ENCODE measurements around the gene DPYSL3.

DPYSL3 gene

DNA sequence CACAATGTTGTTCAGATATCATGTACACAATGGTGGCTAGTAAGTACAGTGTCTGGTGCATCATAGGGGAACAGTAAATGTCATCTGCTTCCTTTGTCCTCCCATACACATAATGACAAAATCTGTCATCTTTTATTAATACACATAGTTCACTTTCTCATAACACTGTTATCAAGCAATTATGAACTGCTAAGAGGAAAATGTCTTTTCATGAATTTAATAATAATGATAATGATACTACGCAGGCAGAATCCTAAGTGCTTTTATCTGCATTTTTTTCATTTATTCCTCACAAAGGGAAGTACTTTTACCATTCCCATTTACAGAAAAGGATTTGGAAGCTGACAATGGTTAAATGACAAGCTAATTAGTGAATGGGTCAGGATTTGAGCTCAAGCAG is 35.7 kb downstream of the DPYSL3 start:
- no peak for DNase-seq (ENCODE audit: low read depth in 1 of 2, low spot score in 1 of 2)

DNA sequence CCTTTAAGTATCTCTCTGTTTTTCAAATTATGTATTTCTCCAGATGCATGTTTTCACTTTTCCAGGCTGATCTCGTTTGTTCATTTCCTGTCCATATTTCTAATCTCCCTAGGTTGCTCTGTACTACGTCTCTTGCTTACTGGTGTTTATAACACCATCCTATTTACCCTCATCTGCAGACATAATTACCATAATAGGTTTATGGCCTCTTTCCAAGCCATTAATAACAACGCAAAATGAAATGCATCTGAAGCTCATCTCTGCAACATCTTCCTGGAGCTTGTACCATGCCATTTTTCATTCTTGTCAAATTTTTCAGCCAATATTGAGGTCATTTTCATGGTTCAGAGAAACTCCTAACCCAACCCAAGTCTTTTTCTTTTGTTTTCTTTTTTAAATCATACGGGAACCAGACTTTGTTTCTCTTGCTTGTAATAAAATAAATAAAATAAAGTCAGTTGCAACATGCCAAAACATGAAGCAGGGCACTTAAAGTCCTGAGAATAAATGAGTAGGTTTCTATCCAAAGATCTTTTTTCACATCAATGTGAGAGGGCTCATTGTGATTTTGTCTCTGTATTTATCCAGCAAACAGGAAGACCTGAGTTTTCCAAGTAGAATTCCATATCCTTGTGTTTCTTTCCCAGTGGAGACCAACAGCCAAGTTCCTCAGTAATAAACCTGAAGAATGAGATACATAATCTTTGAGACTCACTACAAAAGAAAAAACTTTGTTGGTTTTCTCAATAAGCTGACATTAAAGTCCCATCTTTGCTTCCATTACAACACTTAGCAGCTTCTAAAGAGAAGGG is 37.0 kb downstream of the DPYSL3 start:
- DNase-seq (ENCODE audit: low read depth in 1 of 2, low spot score in 1 of 2) = no peak

DNA sequence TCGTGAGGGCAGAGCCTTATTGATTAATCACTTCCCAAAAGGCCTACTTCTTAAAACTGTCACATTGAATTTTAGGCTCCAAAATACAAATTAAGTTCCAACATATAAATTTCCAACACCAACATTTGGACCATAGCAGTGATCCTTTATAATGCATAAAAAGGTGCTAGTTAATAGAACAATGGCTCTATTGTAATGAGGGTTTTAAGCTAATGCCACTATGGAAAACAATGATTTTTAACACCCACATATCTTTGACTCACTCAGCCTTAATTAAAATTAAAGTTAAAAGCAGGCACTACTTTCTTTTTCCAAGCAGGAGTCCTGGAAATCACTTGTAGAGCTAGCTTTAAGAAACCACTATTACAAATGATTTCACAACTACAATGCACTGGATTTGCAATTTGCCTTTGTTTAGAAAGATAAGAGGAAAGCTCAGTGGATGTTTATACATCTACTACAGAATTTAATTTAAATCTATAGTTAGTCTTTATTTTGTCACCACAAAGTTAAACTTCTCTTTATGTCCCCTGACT is 41.8 kb downstream of the DPYSL3 start:
- no peak for DNase-seq (ENCODE audit: low read depth in 1 of 2, low spot score in 1 of 2)

DNA sequence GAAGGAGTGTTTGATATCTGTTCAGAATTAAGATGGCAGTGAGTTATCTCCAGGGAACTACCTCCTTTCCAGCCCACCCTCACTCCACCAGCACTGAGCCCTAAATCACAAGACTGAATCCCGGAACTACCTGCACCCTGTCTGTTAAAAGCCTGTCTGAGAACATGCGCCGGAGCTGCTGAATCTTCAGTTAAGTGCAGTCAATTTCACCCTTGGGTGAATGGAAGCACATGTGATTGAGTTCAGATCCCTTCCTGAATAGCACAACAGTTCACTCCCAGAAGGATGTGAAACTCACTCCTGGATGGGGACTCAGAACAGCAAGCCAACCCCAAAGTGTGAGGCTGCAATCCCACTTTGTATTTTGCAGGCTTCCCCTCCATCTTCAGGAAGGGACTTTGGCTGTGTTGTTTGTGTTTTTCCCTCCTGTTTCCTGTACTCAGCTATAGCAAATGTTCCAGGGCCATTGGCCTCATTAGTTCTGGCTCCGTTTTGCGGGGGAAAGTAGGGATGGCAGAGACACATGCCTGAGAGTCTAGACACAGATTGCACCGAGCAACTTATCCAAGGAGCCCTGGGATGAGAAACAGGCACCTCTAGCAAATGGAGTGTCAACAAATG is 43.4 kb downstream of the DPYSL3 start:
- no peak for DNase-seq (ENCODE audit: low read depth in 1 of 2, low spot score in 1 of 2)

DNA sequence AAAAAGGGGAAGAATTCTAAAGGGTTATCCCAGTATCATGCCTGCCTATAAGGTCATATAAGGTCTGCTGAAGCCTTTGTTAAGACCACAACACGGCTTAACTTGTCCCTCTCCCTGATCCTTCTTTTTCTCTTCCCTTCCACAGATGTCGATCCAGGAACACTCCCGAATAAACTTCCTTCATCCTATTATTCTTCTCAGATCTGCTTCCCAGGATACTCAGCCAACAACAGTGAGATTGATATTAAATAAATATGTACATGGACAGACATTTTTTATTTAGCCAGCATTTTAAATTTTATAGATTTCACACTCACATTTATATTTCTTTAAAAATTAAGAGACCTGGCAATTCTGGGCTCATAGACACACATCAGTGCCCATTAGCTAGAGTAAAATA is 44.1 kb downstream of the DPYSL3 start:
- DNase-seq (ENCODE audit: low read depth in 1 of 2, low spot score in 1 of 2) = no peak

DNA sequence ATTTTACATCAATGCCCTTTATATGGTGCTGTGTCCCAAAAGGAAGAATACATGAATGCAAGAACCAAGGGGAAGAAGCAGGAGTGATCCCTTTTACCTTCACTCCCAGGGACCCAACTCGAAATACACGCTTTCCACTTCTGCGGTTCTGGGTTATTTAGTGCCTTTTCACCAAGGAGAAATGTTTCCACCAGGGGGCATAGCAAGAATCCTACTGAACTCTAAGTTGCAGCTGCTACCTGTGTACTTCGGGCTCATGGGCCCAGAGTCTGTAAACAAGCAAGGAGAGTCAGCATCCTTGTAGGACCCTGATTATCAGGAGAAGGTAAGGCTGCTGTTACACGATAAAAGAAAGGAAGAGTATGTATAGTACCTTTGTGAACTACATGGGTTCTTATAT is 45.7 kb downstream of the DPYSL3 start:
- DNase-seq (ENCODE audit: low read depth in 1 of 2, low spot score in 1 of 2) = no peak

DNA sequence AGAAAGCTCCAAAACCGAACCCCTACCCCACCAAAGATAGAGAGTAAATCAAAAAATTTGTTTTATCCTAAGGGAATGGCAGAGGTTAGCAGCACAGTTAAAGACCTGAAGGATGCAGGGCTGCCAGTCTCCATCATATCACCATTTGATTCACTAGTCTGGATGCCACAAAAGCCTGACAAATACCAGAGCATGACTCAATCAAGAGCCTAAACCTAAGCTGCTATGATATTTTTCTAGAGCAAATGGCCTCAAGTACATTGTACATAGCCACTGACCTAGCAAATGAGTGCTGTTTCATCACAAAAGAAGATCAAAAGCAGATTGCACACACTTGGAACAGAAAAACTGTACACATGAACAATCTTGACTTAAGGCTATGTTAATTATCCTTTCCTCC is 48.0 kb downstream of the DPYSL3 start:
- DNase-seq (ENCODE audit: low read depth in 1 of 2, low spot score in 1 of 2) = no peak

DNA sequence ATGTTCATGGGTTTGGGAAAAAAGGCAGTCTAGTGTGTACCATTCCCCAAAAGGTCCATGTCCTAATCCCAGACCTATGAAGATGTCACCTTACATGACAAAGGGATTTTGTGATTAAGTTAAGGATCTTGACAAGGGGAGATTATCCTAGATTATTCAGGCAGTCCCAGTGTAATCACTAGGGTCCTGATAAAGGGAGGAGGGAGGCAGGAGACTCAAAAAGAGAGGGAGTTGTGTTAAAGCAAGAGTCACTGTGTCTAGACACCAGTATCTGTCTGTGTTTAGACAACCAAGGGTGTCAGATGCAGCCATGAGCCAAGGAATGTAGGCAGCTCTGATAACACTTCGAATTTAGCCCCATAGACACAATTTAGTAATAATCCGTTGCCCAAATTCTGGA is 49.5 kb downstream of the DPYSL3 start:
- DNase-seq (ENCODE audit: low read depth in 1 of 2, low spot score in 1 of 2) = no peak

DNA sequence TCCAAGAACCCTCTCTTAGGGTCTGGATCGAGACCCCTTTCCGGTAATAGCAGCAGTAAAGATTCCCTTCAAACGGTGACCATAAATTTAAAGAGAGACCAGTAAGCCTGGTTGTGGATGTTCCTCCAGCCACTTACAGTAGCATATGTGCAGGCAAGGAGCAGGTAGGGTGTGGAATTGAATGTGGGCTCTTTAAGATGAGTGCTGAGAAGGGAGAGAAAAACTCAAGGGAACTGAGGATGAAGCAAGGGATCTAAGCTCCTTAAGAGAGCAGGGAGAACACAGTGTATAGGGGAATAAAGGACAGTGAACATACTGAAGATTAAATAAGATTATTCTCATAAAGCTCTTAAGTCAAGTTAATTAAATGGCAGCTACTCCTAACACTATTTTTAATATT is 51.3 kb downstream of the DPYSL3 start:
- no peak for DNase-seq (ENCODE audit: low read depth in 1 of 2, low spot score in 1 of 2)

DNA sequence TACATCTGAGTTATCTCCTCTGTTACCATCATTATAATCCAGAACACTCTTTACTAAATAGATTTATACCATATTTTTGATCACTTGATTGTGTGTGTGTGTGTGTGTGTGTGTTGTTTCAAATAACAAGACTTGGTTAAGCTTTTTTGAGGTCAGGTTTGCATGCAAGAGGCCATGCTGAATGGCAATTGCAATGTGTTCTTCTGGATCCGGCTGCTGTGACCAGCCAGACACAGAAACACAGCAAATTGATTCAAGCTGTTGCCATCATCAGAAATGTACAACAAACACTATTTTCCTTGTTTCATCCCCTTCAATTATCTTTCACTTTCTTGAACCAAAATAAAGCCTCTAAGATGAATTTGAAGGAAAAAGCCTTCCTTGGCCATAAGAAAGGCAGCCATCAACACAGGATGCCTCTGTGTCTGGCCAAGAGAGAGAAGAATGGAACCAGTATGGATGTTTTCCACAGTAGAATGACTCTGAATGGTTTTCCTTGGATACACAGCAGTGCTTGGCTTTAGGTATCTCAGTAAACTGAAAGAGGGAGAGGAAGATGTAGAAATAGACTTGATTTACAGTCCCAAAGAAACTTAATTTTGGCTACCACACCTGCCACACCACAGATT is 53.9 kb downstream of the DPYSL3 start:
- no peak for DNase-seq (ENCODE audit: low read depth in 1 of 2, low spot score in 1 of 2)

DNA sequence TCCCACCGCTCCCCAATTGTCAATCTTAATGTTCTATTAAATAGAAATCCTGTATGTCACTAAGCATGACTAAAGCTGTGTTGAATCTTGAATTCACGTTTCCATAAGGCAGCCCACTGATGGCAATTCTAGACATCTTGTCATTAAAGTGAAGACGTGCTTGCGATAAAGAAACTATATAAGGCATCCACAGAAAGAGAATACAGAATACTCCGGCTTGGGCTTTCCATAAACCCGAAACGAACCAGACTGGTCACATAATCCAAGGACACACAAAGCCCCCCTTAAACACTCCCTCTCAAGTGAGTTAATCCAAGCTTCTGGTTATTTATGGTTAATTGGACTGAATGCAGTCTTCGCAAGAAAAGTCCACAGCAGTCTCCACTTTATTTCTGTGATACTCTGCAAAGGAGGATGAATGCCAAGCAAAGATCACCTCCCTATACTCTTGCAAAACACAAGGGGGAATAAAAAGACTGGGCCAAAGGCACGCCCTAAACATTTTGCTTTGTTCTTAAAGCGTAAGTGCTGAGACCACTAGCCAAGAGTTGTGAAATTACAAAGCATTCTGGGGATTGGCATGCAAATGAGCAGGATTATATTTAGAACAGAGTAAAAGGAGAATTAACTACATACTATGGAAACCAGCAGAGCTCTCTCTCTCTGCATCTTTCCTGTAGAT is 54.7 kb downstream of the DPYSL3 start:
- DNase-seq (ENCODE audit: low read depth in 1 of 2, low spot score in 1 of 2) = no peak

DNA sequence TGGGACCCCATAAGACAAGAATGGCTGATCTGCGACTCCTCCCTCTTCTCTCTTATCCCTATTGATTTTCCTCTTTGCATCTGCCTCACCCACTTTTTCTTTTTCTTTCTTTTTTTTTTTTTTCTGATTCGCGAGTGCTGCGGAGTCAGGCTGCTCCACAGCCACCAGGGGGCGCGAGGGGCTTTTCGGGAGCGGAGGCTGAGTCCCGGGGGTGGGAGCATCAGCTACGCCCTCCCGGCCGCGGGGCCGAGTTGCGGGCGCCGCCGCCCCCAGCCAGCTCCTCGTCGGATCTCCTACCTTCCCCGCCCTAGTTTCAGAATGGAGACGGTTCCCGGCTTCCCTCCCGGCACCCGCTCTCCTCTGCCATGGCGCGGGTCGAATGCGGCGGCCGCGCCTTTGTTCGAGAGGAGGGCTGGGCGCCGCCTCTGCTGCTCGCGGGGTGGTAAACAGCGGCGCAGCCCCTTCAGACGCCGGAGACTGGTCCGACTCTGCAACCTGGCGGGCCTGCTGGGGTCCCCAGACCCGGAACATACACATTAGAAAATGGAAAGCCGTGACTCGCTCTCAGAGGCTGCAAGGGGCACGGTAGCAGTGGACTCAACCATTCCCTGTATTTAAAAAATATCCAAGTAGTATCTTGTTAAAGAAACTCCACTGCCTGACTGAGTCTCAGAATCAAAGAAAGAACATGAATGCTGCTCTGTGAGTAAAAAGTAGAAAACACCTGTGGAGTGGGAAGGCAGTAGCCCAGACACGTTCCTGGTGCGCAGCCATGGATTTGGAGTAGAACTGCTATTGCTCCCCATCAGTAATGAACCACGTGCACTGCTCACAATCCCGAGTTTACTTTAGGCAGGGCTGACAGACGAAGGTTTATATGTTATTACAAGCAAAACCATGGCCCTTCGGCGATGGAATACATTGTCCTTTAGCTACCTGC is 55.7 kb downstream of the DPYSL3 start:
- DNase-seq (ENCODE audit: low read depth in 1 of 2, low spot score in 1 of 2) = peak; percentile 35 to 36

DNA sequence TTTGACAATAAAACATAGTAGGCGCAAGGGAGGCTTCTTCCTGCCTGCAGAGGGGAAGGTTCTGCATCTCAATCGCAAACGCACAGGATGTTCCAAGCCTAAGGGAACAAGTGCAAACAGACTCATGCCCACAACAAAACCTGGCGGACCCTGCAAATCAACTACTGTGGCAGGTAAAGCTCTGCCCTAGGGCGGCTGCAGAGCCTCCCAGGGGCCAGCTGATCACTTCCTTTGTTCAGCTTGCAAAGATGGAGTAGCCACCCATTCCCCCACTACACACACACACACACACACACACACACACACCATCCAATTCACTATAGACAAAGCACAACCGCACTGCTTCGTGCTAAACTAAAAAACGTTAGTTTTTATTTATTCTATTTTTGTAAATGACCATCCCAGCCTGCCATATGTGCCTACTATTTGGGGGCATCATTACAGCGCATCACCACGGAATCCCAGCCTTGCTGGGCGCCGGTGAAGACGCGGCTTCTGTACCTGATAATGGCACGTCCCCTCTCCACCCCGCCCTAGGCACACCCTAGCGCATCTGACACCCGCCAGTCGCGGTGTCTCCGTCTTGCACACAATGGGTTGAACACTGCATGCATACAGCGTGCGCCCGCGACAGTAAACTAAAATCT is 57.6 kb downstream of the DPYSL3 start:
- no peak for DNase-seq (ENCODE audit: low read depth in 1 of 2, low spot score in 1 of 2)

DNA sequence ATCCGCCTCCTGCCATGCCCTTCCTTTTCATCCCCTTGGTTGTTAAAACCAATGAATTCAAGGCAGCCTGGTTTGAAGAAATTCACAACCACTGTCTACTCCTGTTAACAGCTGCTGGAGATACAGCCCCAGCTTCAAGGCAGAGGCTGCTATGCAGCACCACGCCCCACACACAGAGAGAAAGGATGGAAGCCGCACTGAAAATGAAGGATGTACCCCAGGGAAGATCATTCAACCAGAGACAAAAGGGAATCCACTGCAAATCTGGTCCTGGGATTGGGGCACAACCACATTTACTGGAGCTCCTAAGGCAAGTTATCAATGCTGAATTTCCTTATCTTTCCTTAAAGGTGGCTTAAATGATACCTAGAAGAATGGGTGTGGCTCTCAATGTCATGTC is 58.7 kb downstream of the DPYSL3 start:
- DNase-seq (ENCODE audit: low read depth in 1 of 2, low spot score in 1 of 2) = no peak

DNA sequence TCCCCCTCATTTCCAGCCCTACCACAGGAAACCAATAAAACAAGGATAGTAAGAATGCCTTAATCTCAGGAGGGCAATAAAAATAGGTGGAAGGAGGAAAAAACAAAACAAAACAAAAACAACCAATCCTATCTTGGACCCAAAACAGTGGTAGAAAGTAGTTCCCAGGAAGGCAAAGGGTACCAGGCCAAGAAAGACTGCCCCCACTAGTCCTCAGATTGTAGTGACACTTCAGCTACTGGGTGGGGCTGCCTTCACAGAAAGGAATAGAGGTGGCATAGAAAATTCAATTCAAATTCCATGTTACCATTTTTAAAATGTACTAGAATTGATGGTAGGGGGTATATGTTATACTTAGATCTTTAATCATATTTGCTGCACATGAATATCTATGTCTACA is 59.3 kb downstream of the DPYSL3 start:
- no peak for DNase-seq (ENCODE audit: low read depth in 1 of 2, low spot score in 1 of 2)

DNA sequence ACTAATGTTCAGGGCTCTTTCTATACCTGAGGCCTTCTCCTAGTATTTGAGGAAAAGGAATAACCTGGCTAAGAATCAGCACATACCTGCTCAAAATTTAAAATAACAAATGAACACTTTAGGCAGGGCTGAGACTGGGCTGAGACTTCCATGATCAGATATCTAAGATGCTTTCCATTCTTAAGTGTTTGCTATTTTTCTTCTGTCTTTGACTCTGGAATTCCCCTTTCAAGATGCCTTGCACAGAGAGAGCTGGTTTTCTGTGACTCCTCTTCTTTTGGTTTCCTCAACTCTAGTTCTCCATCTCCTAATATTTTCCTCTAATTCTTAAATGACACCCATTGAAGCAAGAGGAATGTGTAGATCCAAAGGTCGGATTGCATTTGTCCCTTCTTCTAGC is 61.1 kb downstream of the DPYSL3 start:
- no peak for DNase-seq (ENCODE audit: low read depth in 1 of 2, low spot score in 1 of 2)

DNA sequence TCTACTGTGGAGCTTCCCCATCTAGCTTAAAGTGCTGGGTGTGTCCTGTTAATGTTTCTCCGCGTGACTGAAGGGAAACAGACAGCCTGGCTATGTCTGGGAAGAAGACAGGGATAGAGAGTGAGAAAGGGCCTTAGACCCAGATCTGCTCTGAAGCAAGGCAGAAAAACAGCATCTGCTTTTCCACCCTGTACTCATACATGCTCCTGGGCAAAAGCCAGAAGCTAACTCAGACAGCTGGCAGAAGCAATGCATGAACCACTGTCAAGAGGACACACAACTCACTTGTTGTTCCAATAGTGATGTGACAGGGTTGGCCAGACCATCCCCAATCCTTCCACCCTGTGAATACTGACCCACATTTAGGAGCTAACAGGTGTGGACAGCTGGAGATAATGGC is 63.3 kb downstream of the DPYSL3 start:
- no peak for DNase-seq (ENCODE audit: low read depth in 1 of 2, low spot score in 1 of 2)

DNA sequence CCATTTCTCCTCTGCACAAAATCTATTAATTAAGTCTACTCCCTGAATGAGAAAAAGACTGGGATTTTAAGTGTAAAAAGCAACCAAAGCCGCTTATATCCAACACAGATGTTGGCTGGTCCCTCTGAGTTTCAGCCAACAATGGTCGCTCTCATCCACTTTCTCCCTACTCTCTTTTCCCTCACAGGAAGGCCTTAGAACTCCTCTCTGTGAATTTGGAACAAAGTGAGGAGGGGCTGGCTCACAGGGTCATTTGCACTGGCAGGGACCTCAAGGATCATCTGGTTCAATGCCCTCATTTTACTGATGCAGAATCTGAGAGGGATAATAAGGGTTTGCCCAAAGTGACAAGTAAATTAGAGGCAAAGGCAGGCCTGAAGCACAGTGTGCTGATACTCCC is 64.0 kb downstream of the DPYSL3 start:
- DNase-seq (ENCODE audit: low read depth in 1 of 2, low spot score in 1 of 2) = no peak

DNA sequence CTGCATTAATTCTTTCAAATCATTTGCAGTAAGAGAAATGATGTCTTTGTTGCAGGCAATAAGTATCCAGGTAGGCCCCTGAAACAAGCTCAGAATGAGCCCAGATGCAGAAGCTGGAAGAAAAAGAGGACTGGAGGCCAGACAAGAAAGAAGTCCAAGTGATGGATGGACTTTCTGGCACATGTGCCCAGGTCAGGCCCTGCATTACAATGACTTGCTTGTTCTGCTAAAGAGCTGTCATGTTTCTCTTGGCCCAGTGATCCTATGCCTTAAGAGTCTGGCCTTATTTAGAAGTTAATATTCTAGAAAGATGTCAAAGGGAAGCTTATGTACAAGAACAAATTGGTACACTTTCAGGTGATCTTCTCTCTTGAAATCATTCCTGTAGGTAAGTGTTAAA is 64.8 kb downstream of the DPYSL3 start:
- DNase-seq (ENCODE audit: low read depth in 1 of 2, low spot score in 1 of 2) = no peak

DNA sequence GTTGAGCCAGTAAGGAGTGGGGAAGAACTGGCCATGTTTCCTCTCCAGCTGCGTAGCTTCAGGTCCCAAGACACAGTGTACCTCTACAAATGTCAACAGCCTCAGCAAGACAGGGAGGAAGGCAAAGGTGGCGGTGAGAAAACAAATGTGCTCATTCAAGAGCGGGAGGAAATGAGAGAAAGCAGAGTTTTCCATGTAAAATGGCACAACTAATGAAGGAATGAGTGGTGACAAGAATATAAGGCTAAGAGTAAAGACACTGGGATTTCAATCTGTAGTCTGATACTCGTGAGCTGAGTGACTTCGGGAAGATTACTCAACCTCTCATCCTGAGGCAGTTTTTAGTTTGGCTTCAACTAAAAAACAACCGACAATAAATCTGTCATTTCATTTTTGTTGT is 67.6 kb downstream of the DPYSL3 start:
- no peak for DNase-seq (ENCODE audit: low read depth in 1 of 2, low spot score in 1 of 2)
